Measurements from ENCODE around the gene SPAG9.

SPAG9 gene

DNA sequence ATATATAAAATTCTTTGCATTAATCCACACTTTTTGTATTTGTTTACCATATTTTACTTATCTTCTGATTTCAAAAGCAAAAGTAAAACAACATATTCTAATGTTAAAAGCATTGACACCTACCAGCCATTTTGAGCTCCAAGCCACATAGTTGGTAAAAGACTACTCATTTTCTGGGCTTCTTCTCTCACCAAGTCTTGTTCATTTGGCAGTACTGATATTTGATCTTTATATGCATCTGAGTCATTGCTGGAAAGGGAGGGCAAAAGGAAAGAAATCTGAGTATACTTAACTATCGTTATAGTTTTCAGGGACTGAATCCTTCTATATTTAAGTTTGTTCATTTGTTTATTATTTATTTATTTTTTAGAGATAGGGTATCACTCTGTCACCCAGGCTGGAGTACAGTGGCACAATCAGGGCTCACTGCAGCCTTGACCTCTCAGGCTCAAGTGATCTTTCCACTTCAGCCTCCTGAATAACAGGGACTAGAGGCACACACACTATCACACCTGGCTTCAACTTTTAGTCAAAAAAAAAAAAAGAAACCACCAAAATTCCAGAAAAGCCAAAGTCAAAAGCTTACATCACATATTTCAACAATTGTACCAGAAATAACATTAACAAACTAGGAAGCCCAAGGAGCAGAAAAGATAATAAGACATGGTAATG is 133.5 kb downstream of the SPAG9 start:
- no peak for DNase-seq

DNA sequence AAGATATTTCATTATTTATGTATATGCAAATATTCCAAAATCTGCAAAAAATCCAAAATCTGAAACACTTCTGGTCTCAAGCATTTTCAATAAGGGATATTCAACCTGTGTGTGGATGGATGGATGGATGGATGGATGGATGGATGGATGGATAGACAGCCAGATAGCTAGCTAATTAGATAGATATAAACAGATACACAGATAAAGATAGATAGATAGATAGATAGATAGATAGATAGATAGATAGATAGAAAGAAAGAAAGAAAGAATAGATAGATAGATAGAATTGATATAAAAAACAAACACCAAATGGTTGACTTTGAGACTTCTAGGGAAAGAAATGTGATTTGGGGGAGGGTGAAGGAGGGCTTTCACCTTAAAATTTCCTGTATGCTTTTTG is 139.4 kb downstream of the SPAG9 start:
- no peak for DNase-seq

DNA sequence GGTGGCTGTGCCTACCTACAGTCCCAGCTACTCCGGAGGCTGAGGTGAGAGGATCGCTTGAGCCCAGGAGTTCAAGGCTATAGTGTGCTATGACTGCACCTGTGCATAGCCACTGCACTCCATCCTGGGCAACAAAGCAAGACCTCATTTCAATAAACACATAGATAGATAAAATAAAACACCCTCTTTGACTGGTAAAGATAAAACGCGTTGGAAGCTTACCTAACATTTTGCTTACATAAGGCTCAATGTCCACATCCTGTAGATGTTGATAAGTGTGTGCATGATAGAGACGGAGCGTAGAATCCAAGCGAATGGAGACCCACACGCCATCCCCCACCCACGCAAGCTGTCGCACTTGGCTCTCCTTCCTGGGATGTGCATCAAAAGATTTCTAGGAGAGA is 141.1 kb downstream of the SPAG9 start:
- DNase-seq = no peak

DNA sequence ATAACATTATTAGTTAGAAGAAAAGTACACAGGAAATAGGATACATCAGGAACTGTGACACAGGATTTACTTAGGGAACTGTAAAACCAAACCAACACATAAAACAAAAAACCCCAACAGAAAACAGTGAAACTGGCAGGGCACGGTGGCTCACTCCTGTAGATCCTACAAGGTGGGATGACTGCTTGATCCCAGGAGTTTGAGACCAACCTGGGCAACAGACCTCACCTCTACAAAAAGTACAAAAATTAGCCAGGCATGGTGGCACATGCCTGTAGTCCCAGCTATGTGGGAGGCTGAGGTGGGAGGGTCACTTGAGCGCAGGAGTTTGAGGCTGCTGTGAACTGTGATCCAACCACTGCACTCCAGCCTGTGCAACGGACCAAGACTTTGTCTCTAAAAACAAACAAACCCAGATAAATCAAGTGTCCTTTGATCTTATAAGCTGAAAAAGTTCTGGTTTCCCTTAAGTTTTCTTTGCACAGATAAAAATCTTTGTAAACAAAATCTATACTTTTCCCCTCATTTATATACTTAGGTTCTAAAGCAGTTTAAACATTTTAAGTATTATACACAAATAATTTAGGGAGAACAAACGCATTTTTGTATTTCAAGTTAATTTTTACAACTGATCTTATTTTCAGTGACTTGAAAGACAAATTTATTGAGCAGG is 143.0 kb downstream of the SPAG9 start:
- DNase-seq = no peak

DNA sequence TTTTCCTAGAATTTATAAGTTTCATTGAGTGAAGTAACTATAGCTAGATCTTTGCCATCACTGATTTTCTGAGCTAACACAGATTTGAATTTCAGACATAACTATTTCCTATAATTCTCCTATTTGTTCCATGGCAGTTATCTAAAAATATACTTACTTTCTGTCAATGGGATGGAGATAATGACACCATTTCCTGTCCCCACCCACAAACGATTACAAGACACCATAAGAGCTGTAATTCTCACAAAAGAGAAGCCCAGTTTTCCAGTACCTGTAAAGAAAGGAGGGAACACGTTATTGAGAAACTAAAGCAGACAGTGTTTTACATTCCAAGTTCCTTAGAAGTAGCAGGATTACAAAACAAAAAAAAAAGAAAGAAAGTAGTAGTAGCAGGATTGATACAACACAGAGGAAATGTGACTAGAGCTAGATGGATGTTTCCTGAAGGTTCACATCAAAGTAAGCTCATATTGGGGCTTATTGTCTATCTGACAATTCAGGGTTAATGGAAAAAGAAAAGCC is 143.7 kb downstream of the SPAG9 start:
- DNase-seq = no peak

DNA sequence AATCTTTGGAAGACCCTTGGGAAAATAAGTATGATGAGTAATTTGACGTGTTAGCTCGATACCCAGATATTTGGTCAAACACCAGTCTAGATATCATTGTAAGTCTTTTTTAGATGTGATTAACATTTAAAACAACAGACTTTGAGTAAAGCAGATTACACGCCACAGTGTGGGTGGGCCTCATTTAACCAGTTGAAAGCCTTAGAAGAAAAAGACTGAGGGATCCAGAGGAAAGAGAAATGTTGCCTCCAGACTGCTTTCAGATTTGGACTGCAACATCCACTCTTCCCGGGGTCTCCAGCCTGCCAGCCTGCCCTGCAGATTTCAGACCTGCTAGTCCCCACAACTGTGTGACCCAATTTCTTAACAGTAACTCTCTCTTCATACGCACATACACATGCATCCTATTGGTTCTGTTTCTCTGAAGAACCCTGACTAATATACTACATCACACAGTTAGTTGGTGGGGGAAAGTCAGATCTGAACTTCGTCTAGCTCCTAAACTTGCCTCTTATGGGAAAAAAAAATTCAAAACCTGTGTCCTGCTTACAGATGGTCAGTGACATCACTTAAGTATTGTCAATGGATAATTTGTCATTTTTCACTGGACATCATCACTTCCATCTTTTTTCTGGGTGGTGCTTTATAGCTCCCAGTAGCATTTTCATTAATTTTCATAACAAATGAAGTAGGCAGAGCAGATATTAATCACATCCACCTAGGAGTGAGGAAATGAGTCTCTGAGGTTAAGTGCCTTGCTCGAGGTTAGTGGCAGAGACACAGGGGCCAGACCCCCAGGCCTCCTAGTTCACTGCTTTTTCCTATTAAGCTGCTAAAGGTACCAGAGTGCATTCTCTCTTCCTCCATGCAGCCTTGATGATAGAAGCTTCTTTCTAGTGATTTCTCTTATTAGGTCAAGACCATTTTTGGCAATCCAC is 146.8 kb downstream of the SPAG9 start:
- DNase-seq = no peak

DNA sequence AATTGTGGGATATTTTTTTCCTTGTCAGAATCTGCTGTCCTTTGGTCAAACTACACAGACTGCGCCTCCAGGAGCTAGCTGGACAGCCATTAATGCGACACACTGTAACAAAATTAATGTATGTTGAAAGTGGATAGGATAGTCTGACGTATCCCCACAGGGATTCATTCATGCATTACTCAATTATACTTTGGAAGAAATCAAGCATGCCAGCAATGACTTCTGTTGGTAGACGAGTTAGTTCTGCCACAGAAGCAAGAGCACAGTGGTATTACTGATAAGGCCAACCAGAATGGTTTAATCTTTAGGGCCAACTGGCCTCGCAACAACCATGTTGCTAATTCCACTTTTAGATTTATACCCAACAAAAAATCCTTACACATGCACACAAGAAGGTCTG is 148.1 kb downstream of the SPAG9 start:
- no peak for DNase-seq

DNA sequence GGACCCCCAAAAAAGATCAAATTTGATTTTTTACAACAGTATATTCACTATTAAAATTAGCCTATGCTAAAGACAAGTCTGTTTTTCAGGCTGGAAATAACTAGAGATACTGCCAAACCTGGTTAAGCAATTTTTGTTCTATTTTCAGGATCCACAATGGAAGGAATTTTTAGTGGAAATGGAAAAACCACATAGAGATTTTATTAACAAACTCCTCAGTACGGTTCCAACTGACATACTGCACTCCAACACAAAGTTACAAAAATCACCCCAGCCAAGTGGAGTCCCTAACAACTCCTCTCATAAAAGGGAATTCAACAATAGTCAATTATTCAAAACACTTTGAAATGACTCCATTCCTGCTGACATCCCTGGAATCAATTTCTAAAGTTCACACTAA is 152.9 kb downstream of the SPAG9 start:
- no peak for DNase-seq

DNA sequence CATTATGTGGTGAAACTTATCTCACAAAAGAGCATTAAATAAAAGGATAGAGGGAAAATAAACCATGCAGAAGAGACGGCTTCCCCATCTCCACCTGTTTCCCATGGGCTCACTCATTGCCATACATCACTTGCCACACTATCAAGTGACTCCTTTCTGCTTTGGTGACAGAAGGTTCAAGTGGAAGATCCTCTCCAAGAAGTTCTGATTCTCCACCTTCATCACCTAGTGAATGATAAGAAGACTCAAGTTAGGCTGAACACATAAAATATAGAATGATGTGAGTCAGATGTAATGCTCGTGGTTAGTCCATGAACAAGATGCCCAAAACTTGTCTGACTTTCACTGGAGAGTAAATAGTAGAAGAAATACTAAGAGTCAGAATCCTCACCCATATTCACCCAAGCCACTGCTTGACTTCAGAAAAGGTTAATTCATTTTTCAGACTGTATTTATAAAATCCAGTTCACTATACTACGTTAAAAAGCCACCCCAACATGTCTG is 154.5 kb downstream of the SPAG9 start:
- no peak for DNase-seq

DNA sequence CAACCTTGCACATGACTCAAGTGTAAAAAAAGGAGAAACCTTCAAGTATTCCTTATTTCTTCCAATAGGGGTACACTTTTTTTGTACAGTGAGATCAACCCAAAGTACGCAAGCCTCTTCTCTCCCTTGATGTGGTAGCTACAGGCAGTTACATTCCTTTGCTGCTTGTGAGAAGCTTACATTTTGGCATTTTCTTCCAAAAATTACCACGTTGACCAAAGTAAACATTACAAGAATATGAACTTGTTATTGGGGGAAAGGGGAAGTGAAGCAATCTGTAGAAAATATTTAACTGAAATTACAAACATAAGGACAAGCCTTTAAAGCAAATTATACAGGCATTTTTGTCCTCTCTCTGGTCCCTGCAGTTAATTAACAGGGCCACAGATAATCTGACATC is 157.5 kb downstream of the SPAG9 start:
- DNase-seq = no peak

DNA sequence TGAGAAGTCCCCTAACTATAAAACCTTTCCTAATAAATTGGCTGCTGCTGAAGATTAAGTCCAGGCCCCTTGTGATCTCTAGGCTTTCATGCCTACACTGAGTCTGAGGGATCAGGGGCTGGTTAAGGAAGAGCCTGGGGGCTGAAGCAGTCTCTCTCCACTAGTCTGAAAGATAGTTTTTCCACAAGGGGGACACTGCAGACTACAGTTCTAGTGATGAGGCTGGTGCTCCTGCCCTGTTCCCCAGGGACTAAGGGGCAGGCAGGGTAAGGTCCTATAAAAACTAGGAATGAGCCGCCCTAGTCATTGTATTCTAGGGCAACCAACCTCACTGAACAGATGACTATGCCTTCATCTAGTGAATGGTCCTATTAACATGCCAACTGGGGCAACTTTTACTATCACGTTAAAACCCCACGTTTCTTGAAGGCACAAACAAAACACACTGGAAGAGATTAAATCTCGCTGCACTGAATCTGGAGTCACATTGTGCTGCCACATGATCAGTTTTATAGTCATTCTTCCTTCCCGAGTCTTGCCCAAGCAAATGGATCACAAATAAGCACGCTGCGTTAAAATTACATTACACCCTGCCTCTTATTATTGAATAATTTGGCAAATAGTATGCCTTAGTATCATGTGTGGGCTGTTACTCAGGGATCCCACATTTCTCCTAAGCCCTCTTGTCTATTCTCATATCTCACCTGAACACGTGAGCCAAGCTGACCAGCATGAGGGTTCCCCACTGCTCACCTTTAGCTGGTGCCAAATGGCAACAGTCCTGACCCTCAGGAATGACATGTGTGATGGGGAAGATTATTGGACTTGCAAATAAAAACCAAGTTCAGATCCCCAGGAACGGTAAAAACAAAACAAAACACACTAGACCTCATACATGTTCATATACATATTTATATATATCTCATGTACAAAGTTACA is 159.1 kb downstream of the SPAG9 start:
- no peak for DNase-seq

DNA sequence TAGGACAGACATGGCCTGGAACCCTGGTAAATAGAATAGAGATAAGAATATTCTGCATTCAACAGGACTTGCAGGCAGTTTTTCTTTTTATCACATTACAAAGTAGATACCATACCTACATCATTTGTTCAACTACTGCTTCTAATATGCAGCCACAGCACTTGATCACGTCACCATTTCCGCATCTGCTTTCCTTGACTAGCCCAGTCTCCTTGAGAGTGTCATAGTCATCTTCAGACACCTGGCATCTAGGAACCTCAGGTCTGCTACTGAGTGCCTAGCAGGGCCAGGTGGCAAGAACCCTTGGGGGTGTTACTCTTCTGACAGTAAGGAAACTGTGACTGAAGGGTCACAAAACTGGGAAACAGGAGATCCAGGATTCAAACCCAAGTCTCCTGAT is 161.3 kb downstream of the SPAG9 start:
- no peak for DNase-seq

DNA sequence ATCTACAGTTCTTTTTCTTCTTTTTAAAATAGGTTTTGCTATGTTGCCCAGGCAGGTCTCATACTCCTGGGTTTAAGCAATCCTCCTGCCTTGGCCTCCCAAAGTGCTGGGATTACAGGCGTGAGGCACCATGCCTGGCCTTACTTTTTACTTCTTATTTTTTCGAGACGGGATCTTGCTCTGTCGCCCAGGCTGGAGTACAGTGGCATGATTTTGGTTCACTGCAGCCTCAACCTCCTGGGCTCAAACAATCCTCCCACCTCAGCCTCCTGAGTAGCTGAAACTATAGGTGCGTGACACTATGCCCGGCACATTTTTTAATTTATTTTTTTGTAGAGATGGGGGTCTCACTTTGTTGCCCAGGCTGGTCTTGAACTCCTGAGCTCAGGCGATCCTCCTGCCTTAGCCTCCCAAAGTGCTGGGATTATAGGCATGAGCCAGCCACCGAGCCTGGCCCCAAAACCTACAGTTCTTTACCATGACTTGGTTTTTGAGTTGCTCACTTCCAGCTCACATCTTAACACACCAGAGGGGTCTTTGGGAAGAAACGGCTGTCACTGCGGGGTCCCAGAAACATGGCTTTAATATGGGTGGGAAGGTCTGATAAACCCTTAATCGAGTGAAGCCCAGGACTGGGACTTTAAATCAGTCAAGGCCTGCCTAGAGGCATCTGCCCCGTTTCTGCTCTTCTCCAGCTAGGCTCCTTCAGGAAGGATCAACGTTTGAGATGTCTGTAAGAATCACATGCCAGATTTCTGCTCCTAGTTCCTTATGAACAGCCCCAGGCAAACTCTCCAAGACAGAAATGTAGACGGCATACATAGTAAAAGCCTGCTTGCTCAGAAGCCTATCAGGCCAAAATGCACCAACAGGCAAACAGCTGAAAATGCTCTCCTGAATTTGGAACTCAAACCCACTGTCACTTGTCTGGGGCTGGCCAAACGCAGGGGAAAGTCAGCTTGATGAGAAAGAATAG is 162.8 kb downstream of the SPAG9 start:
- DNase-seq = no peak

DNA sequence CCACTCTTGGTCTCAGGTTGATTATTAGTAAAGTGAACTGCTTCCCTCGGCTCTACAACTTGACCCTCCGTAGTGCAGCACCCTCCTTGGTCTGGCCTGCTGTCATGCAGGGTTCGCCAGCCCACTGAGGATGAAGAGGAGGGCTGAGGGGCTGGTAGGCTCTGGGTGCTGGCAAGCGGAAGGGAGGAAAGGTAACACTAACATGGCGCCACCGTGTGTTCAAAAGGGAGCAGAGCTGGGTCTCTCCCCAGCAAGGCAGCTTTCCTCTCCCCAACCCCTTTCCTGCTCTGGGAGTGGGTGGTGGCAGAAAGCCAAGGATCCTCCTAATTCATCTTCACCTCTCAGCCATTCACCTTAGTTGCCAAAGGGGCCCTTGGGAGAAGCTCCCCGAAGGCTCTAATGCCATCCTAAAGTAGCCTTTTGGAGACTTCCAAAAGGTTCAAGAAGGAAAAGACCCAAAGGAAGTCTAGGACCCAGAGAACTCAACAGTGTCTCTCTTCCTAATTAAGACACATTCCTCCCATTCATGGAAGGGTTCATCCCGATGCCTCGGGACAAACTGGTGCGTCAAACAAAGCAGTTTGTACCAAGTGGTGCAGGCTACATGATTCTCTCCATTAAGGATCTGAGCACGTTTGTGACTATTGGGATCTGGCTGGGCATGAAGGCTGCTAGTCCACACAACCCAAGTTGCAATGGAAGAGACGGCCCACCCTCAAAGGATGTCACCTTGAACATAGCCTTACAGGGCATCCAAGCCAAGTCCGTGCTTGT is 163.7 kb downstream of the SPAG9 start:
- DNase-seq = peak; percentile 64

DNA sequence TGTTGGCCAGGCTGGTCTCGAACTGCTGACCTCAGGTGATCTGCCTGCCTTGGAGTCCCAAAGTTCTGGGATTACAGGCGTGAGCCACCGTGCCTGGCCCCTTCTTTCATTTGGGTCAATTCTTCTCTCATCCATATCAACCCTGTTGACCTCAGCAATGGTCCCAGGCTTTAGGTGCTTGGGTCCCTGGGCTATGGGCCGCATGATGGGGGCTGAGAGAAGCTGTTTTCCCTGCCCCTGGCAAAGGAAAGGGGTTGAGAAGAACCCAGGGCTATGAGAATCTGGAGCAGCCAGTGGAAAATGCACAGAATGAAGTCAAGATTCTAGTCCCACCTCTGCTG is 164.3 kb downstream of the SPAG9 start:
- DNase-seq = no peak

DNA sequence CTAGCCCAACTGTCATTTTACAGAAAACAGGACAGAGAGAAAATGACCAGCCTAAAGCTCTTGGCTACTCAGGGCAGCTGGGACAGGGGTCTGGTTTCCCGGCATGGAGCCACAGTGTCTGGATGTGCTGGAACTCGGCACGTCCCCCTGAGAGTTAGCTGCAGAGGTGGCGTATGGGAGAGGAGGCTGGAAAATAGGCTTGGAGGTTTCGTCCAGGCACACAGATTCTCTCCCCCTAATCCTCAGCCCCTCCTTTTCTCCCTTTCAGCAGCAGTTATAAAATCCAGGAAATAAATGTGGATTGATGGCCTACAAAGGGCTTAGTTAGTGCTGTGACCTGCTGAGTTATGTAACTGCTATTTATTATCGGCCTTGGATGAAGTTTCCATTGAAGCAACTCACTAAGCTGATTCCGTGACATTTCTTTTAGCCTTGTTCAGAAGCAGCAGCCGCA is 165.0 kb downstream of the SPAG9 start:
- DNase-seq = no peak

DNA sequence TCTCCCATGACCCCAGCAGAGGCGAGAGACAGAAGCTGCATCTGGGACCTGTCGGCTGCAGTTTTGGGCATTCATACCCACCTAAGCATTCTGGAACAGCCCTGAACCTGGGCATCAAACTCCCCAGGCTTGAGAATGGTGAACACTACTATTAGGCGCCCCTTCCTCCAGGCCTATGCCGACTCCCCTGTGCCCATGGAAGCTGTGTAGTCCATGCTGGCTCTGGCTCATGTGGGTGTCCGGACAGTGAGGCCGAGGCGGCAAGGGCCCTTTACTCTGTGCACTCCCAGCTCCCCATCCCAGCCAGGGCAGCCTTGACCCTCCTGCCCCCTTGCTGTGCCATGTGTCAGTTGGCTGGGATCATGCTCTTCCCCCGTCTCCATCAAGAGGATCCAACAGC is 165.5 kb downstream of the SPAG9 start:
- DNase-seq = no peak

DNA sequence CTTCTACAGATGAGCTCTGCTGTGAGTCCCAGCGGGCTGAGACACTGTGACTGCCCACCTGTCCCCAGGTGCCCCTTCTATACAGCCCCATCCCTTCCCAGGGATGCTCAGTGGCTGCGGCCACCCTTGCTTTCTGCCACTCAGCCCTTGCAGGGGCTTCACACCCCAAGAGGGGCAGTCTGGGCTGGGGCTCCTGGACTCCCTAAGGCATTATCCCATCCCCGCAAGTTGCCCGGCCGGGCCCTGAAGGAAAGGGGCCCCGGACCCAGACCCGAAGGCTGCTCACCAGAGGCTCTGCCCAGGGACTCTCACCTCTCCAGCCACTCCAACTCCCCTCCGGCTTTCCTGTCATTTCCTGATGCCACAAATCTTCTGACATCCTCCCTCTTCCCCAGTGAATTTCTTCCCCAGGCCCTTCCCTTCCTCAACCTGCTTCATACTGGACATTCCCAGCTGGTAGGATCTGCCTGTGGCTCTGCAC is 166.0 kb downstream of the SPAG9 start:
- DNase-seq = no peak

DNA sequence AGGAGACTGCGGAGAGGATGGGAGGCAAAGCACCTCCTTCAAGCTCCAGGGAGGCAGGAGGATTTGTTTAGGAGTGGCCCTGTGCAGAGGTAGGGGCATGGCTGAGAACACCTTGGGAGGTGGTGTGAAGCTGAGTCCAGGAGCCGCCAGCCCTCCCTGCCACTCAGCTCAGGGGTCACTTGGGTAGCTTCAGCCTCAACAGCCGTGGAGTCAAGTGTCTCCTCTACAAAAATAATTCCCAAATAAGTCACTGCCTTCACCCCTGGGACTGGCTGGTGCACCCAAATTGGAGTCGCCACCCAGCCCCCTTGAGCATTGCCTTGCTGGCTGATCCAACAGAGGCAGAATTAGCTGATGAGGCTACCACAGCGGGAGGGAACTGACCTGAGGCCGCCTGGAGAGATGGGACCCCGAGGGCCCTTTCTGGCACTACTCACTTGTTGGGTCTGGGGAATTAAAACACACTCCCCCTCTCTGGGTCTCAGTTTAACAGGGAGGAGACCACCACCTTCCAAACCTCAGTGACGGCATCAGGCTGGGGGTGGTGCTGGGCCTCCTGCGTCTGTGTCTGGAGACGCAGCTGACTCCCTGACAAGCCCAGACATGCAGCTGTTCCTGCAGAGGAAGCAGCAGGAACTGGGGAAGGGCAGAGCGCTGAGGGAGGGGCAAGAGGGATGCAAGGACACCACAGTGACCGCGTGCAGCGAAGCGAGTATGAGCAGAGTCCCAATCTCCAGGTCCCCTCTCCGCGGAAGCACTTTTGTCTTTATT is 166.7 kb downstream of the SPAG9 start:
- no peak for DNase-seq

Measured in NCI-H1092 (cell line).